Stimulated activated naive B cell treated with anti-CD40 and anti-IgM and Interleukin-4, amounts not matched to agents 10 μg/mL and 1 μg/mL and 100 μg/mL, for 72 hours (primary cell): Measurements from ENCODE around the gene FGF9.
A peak's percentile ranks its signal among the peaks of the same experiment; 100 is the strongest.

Source experiments
- ATAC-seq, 2 donors: fragments of 150-1000 bp; cut with Tn5 transposase; replicated peaks; 2 replicates each; pipeline ENCODE4 v1.10.0; 2021; ENCODE audit warnings: moderate library complexity in 1 of 2
- DNase-seq: peaks from one replicate; pipeline ENCODE4 v3.0.0; 2021
- H3K27ac Mint-ChIP-seq: one replicate; pipeline ENCODE4 v1.8.0; 2022; ENCODE audit warnings: mild to moderate bottlenecking, mixed read lengths
- H3K27me3 Mint-ChIP-seq, 2 donors: one replicate each; pipeline ENCODE4 v1.8.0; 2022; ENCODE audit warnings: mixed read lengths in 2 of 2
- H3K36me3 Mint-ChIP-seq, 2 donors: one replicate each; pipeline ENCODE4 v1.8.0; 2022; ENCODE audit warnings: mixed read lengths in 2 of 2, mild to moderate bottlenecking in 1 of 2
- H3K4me1 Mint-ChIP-seq, 2 donors: one replicate each; pipeline ENCODE4 v1.8.0; 2022; ENCODE audit warnings: mixed read lengths in 2 of 2, mild to moderate bottlenecking in 1 of 2
- H3K4me3 Mint-ChIP-seq, 2 donors: one replicate each; pipeline ENCODE4 v1.8.0; 2022; ENCODE audit warnings: mild to moderate bottlenecking in 2 of 2, mixed read lengths in 2 of 2, moderate library complexity in 1 of 2
- H3K9me3 Mint-ChIP-seq, 2 donors: one replicate each; pipeline ENCODE4 v1.8.0; 2022; ENCODE audit warnings: mixed read lengths in 2 of 2, mild to moderate bottlenecking in 1 of 2

The FGF9 gene

DNA sequence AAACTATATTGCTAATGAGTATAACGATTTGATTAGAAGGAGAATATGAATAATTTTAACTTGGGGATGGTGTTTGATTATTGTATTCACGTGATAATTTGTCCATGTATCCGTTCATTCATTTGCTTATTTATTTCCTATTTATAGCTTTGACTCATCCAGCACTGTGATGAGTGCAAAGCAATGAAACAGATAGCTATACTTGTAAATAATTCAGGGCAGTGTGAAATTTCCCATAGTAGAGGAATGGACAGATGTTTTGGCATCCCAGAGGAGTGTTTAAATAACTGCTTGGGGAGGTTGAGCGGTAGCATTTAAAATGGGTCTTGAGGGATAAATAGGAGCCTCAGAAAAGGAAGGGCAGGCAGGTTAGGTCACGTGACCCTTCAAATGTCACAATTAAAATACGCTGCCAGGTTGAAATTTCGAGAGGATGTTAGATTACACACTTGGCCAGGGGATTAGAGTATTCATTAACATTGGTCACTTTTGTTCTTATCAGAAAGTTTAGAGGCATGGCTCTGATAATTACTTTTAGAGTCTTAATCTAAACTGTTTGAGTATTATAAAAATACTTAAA lies 14.7 kb downstream of the FGF9 start:
- H3K4me3 Mint-ChIP-seq = no peak overlapping the region
- H3K4me1 Mint-ChIP-seq = no peaks in the 10 kb centered on the region
- no peaks in the 10 kb centered on the region for H3K9me3 Mint-ChIP-seq
- peaks cover 28 to 33% of the 10 kb centered on the region in 2 donors for H3K27me3 Mint-ChIP-seq
- no peak for ATAC-seq
- no peak for DNase-seq
- no peaks in the 10 kb centered on the region for H3K36me3 Mint-ChIP-seq
- no peak overlapping the region for H3K27ac Mint-ChIP-seq

DNA sequence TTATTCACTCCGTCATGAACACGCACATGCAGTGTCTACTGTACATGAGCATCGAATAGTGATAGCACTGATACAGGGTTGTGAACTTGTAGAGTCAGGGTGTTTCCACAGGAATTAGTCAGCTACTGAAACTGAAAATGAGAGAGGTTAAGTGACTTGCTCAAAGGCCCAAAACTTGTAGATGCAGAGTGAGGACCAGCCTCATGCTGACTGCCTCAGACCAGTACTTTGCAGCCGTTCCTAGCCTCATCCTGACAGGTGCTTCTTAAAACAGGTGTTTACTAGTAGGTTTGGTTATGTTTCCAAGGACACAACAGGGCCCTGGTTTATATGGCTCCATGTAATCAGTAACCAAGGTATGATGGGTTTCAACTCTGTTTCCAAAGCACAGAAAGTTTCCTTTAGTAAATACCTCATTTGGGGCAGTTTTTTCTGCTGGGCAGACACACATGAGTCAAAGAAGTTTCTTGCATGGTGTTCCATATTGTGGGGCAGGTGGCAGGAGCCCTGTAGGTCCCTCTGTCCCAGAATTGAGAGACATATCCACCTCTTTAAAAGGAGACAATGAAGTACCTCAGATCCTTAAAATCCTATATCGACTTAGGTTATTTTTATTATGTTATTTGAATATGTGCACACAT lies 16.0 kb downstream of the FGF9 start:
- Mint-ChIP-seq H3K9me3 (no peaks in the 10 kb centered on the region), H3K4me1 (peaks cover 0 to 2% of the 10 kb centered on the region in 2 donors), H3K36me3 (no peaks in the 10 kb centered on the region), H3K27ac (no peak overlapping the region), H3K27me3 (peaks cover 28 to 38% of the 10 kb centered on the region in 2 donors), H3K4me3 (no peak overlapping the region)
- DNase-seq (no peak), ATAC-seq (peak; percentile 55 to 82)

DNA sequence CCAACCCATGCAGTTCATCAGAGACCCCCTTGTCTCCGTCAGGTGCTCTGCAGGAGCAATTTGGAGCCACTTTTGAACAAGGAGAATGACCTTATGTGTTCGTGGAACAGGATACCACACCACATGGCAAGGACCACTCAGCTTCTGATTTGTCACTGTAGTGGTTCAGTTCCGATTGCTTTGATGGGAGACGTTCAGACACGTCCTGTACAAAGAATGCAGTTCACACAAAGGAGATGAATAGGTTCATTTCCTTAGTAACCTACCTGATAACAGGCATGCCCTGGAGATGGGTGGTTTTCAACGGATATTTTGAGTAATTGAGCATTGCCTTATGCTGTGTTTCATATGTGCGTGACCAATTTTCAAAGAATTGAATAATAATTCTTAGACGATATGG lies 17.2 kb downstream of the FGF9 start:
- no peaks in the 10 kb centered on the region for H3K36me3 Mint-ChIP-seq
- H3K27ac Mint-ChIP-seq = no peak overlapping the region
- no peak for DNase-seq

DNA sequence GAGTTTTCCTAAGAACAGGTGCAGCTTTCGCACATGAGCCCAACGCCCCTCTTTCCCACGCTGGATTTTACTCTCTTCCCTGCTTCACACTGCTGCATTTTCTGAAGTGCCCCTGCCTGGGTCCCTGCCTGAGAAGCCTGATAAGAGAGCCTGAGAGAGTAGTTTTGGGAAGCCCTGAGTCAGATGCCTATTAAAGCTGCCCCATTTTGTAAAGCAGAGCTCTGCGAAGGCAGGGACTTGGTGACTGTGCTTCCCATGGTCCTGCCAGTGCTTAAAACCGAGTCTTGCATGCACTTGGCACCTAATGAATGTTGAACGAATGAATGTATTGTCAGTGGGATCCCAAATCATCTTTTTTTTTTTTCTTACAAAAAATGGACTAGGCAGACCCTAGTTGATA lies 18.2 kb downstream of the FGF9 start:
- no peak for ATAC-seq
- no peak for DNase-seq
- no peak overlapping the region for H3K4me3 Mint-ChIP-seq
- H3K9me3 Mint-ChIP-seq = no peaks in the 10 kb centered on the region
- H3K4me1 Mint-ChIP-seq = peaks cover 0 to 2% of the 10 kb centered on the region in 2 donors
- H3K36me3 Mint-ChIP-seq = no peaks in the 10 kb centered on the region
- peaks cover 29 to 48% of the 10 kb centered on the region in 2 donors for H3K27me3 Mint-ChIP-seq
- H3K27ac Mint-ChIP-seq = no peak overlapping the region

More for the DNA sequence above, 17.2 kb downstream of the FGF9 start:
- H3K9me3 Mint-ChIP-seq = no peaks in the 10 kb centered on the region
- ATAC-seq = no peak
- H3K4me1 Mint-ChIP-seq = peaks cover 0 to 2% of the 10 kb centered on the region in 2 donors
- H3K27me3 Mint-ChIP-seq = peaks cover 32 to 46% of the 10 kb centered on the region in 2 donors
- no peak overlapping the region for H3K4me3 Mint-ChIP-seq

DNA sequence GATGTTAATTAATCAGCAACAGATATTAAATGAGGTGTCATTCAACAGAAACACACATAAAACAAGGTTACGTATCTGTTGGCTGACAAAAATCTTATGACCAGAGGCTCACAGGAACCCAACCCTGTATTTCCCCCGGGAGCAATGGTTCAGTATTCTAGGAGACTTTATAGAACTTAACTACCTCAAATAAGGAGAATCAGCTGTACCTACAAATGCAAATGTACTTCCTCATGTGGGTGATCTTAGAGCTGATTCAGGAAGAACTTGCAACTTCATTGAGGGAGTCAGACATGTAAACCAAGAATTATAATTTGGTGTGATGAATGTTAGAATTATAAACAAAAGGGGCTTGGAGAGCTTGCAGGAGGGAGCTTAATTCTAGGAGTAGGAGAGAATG lies 20.1 kb downstream of the FGF9 start:
- ATAC-seq (no peak), DNase-seq (no peak)
- H3K27ac Mint-ChIP-seq = no peak overlapping the region
- H3K9me3 Mint-ChIP-seq = no peaks in the 10 kb centered on the region
- H3K4me3 Mint-ChIP-seq = no peak overlapping the region
- no peaks in the 10 kb centered on the region for H3K36me3 Mint-ChIP-seq
- H3K4me1 Mint-ChIP-seq = peaks cover 0 to 2% of the 10 kb centered on the region in 2 donors
- H3K27me3 Mint-ChIP-seq = peaks cover 12 to 43% of the 10 kb centered on the region in 2 donors

DNA sequence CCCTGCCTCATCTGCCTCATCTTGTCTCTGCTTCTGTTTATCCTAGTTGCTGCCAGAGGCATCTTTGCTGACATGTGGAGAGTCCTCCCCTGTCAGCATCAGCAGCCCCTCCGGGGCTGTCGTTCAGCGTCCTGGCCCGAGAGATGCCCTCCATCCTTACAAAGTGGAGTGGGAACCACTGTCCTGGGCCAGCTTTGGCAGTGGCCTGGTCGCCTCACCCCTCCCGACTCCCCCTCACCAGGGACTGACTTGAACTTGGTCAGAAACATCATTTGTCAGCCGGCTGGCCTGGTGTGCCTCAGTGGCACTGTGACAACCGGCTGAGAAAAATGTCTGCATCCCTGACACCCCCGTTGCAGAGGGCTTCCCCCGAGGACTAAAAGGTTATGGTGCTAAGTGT lies 20.6 kb downstream of the FGF9 start:
- peaks cover 0 to 2% of the 10 kb centered on the region in 2 donors for H3K4me1 Mint-ChIP-seq
- no peak overlapping the region for H3K27ac Mint-ChIP-seq
- DNase-seq (no peak), ATAC-seq (no peak)
- H3K4me3 Mint-ChIP-seq = no peak overlapping the region
- H3K9me3 Mint-ChIP-seq = no peaks in the 10 kb centered on the region
- H3K27me3 Mint-ChIP-seq = peaks cover 12 to 43% of the 10 kb centered on the region in 2 donors
- no peaks in the 10 kb centered on the region for H3K36me3 Mint-ChIP-seq

DNA sequence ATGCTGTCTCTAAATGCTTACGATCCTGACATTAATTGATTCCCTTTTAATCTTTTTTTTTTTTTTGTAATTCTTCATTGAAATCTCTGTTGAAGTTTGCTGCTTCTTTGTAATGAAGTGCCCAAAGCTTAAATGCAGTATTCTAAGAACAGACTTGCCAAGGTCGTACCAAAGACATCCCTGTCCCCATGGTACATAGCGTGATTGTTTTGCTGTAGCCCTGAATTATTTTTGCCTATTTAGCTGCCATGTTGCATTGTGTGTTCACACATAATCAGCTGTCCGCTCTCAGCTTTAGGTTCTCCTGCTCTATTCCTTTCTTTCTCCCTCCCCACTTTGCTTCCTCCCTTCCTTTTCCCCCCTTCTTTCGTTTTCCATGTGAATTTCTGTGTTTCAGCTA lies 21.1 kb downstream of the FGF9 start:
- Mint-ChIP-seq H3K36me3 (no peaks in the 10 kb centered on the region), H3K4me3 (no peak overlapping the region), H3K9me3 (no peaks in the 10 kb centered on the region), H3K4me1 (peaks cover 0 to 2% of the 10 kb centered on the region in 2 donors), H3K27me3 (peaks cover 12 to 43% of the 10 kb centered on the region in 2 donors), H3K27ac (no peak overlapping the region)
- no peak for DNase-seq
- no peak for ATAC-seq

DNA sequence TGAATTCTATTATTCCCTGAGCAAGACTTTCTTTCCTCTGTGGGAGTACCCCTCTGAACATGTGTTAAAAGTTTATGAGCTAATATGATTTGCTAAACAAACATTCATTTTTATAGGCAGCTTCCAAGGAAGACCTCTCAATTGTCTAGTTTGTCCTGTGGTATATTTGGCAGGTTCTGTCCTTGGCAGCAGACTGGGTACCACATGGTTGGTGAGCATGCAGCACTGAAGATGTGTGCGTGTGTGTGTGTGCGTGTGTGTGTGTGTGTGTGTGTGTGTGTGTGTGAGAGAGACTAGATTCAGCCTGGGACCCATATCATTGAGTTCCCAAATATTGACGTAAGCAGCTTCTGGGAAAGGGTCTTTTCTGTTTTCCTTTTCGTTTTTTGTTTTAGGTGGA lies 24.0 kb downstream of the FGF9 start:
- DNase-seq (no peak), ATAC-seq (no peak)
- peaks cover 0 to 2% of the 10 kb centered on the region in 2 donors for H3K4me1 Mint-ChIP-seq
- no peak overlapping the region for H3K27ac Mint-ChIP-seq
- no peaks in the 10 kb centered on the region for H3K9me3 Mint-ChIP-seq
- H3K4me3 Mint-ChIP-seq = no peak overlapping the region
- no peaks in the 10 kb centered on the region for H3K36me3 Mint-ChIP-seq
- peaks cover 16 to 40% of the 10 kb centered on the region in 2 donors for H3K27me3 Mint-ChIP-seq

DNA sequence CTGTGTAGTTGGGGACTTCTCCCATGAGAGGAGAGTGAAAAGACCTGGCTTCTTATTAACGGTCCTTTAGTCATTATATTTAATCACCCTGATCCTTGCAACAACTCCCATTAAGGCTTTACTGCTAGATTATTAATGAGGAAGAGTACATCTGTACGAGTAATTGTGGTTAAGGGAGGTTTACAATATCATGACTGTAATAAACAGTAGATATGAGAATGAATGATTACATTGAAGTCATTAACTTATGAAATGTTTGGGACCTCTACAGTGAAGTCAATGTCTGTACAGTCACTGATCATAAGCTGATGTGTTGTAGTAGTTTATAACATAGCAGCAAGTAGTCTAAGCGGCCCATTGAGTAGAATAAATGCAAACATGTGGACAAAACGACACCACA lies 24.7 kb downstream of the FGF9 start:
- ATAC-seq = no peak
- no peak for DNase-seq
- peaks cover 12 to 34% of the 10 kb centered on the region in 2 donors for H3K27me3 Mint-ChIP-seq
- no peaks in the 10 kb centered on the region for H3K9me3 Mint-ChIP-seq
- H3K4me1 Mint-ChIP-seq = peaks cover 0 to 2% of the 10 kb centered on the region in 2 donors
- no peak overlapping the region for H3K27ac Mint-ChIP-seq
- H3K36me3 Mint-ChIP-seq = no peaks in the 10 kb centered on the region
- H3K4me3 Mint-ChIP-seq = no peak overlapping the region

DNA sequence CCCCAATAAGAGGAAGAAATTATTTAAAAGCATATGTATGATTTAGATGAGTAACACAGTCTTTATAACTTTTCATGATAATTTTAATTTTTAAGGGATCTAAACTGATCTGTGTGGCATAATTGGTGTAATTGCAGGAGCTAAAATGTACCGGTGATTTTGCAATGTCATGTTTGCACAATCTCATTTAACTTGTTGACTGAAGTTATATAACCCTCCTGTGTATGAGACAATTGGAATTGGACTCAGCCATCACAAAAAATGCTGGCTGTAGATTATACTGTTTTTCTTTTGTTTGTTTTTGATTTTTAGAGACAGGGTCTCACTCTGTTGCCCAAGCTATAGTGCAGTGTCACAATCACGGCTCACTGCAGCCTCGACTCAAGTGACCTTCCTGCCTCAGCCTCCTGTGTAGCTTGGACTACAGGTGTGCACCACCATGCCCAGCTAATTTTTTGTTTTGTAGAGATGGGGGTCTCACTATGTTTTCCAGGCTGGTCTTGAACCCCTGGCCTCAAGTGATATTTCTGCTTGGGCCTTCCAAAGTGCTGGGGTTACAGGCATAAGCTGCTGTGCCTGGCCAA lies 26.1 kb downstream of the FGF9 start:
- ATAC-seq (no peak), DNase-seq (no peak)
- H3K4me1 Mint-ChIP-seq = no peaks in the 10 kb centered on the region
- no peaks in the 10 kb centered on the region for H3K36me3 Mint-ChIP-seq
- H3K27me3 Mint-ChIP-seq = peaks cover 16 to 28% of the 10 kb centered on the region in 2 donors
- no peaks in the 10 kb centered on the region for H3K9me3 Mint-ChIP-seq
- H3K4me3 Mint-ChIP-seq = no peak overlapping the region
- no peak overlapping the region for H3K27ac Mint-ChIP-seq

DNA sequence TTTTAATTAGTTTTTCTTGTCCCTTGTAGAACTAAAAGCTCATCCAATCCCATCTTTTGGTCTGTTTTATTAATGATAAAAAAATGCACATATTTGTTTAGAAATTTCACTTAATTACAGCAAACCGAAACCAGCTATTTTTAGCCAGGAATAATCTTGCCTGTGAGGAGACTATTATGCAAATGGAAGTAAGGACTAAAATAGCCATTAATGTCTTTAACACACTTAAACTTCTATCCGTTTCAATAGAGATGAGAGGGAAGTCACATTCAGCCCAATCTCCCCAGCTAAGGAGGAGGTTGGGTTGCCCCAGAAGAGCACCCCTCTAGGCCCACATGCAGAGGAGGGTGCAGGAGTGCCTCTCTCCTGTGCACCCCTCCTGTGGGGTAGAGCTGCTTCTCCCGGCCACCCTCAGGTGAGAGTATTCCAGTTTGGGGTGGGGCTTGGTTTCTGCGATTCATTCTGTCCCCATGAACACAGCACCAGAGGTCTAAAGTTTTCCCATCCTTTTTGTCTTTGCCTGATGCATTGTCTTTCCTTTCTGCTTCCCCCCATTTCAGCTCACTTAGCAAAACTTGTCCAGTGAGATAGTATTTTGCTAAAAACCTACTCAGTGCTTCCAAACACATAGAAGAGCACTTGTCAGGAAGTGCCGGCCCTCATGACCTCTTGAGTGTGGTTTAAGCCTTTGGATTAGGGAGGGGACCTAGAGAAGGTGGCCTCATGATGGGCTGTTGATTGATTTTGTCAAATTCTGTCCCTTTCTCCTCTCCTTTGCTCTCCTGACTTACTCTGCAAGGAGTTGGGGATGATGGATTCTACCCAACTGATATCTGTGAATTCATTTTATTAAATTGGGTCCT lies 28.2 kb downstream of the FGF9 start:
- Mint-ChIP-seq H3K9me3 (no peaks in the 10 kb centered on the region), H3K27ac (no peak overlapping the region), H3K4me3 (no peak overlapping the region), H3K36me3 (no peaks in the 10 kb centered on the region), H3K4me1 (no peaks in the 10 kb centered on the region), H3K27me3 (peaks cover 11 to 16% of the 10 kb centered on the region in 2 donors)
- ATAC-seq (no peak), DNase-seq (no peak)

DNA sequence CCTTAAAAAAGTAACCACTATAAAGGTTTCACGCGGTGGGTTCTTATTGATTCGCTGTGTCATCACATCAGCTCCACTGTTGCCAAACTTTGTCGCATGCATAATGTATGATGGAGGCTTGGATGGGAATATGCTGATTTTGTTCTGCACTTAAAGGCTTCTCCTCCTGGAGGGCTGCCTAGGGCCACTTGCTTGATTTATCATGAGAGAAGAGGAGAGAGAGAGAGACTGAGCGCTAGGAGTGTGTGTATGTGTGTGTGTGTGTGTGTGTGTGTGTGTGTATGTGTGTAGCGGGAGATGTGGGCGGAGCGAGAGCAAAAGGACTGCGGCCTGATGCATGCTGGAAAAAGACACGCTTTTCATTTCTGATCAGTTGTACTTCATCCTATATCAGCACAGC lies 30.6 kb downstream of the FGF9 start:
- Mint-ChIP-seq H3K27me3 (peaks cover 4 to 15% of the 10 kb centered on the region in 2 donors), H3K27ac (no peak overlapping the region)

DNA sequence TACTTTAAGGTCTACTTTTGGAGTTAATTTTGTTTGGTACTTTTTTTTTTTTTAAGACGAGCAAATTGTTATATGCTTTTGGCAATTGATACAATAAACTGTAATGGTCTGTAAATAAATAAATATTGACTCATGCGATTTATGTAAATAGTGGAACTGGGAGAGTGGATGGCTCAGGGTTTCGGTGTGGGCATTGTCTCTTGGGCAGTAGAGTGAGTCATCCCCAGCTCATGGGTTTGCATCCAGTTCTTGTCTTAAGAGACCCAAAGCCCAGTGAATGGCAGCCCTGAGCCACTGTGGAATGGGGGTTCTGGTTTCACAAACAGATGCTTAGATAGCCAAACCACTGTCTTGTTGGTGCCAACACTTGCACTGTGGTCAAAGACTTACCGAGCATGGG lies 33.0 kb downstream of the FGF9 start:
- Mint-ChIP-seq H3K4me1 (no peaks in the 10 kb centered on the region), H3K27ac (no peak overlapping the region), H3K27me3 (peaks cover 14 to 15% of the 10 kb centered on the region in 2 donors), H3K4me3 (no peak overlapping the region), H3K36me3 (no peaks in the 10 kb centered on the region), H3K9me3 (no peaks in the 10 kb centered on the region)
- DNase-seq = no peak
- ATAC-seq = no peak

More for the DNA sequence above, 30.6 kb downstream of the FGF9 start:
- H3K9me3 Mint-ChIP-seq = no peaks in the 10 kb centered on the region
- H3K4me3 Mint-ChIP-seq = no peak overlapping the region
- H3K36me3 Mint-ChIP-seq = no peaks in the 10 kb centered on the region
- ATAC-seq (no peak), DNase-seq (no peak)
- H3K4me1 Mint-ChIP-seq = no peaks in the 10 kb centered on the region

DNA sequence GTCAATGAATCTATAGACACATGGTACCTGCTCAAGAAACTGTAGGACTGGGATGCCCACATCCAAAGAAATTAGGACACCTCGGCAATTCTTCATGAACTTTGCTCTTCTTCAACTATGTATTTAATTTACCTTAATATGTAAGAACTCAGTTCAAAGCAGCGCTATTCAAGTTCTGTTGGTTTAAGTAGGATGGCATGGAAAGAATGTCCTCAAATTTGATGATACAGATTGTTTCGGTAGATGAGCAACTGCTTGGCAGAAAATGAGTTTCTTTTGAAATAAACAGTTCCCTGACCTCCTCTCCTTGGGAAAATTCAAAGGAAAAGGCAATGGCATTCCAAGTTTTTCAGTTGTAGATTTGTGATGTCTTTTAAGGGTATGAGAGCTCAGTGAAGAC lies 36.7 kb downstream of the FGF9 start:
- peaks cover 3 to 4% of the 10 kb centered on the region in 2 donors for H3K36me3 Mint-ChIP-seq
- peaks cover 11 to 13% of the 10 kb centered on the region in 2 donors for H3K9me3 Mint-ChIP-seq
- H3K4me3 Mint-ChIP-seq = no peak overlapping the region
- no peak for DNase-seq
- no peak overlapping the region for H3K27ac Mint-ChIP-seq
- no peaks in the 10 kb centered on the region for H3K4me1 Mint-ChIP-seq
- no peak for ATAC-seq
- peaks cover 10 to 29% of the 10 kb centered on the region in 2 donors for H3K27me3 Mint-ChIP-seq
